MM.1S (cell line): ENCODE results near the gene GABRG3.

Source experiments
- DNase-seq: peaks from one replicate; pipeline ENCODE4 v3.0.0-alpha.2; 2015
- H2AFZ ChIP-seq: fragments of 300-600 bp; sonication (generic); 2 replicates; pipeline ENCODE4 v1.6.0; 2016; ENCODE audit warnings: antibody characterized with exemption, low read length
- H3F3A ChIP-seq: fragments of 300-600 bp; sonication (generic); 2 replicates; pipeline ENCODE4 v1.6.1; 2016; ENCODE audit warnings: mild to moderate bottlenecking, antibody characterized with exemption, low read length, moderate library complexity, mixed read lengths; ENCODE audit not compliant: insufficient read depth
- H3K27ac ChIP-seq: fragments of 300-600 bp; sonication (generic); 2 replicates; pipeline ENCODE4 v1.5.1; 2016; ENCODE audit warnings: mild to moderate bottlenecking, low read length
- H3K27me3 ChIP-seq: fragments of 300-600 bp; sonication (generic); replicated peaks from 2 replicates; pipeline ENCODE4 v1.6.0; 2016; ENCODE audit warnings: low read length; ENCODE audit not compliant: insufficient read depth
- H3K36me3 ChIP-seq: fragments of 300-600 bp; sonication (generic); replicated peaks from 2 replicates; pipeline ENCODE4 v1.6.1; 2016; ENCODE audit warnings: mild to moderate bottlenecking, low read length, mixed read lengths; ENCODE audit not compliant: insufficient read depth
- H3K4me1 ChIP-seq: fragments of 300-600 bp; sonication (generic); 2 replicates; pipeline ENCODE4 v1.6.1; 2016; ENCODE audit warnings: low read length, mixed read lengths
- H3K4me2 ChIP-seq: fragments of 300-600 bp; sonication (generic); 2 replicates; pipeline ENCODE4 v1.6.0; 2016; ENCODE audit warnings: low read depth, low read length
- H3K4me3 ChIP-seq: fragments of 300-600 bp; sonication (generic); 2 replicates; pipeline ENCODE4 v1.5.1; 2016; ENCODE audit warnings: low read length, mixed read lengths
- H3K79me2 ChIP-seq: fragments of 300-600 bp; sonication (generic); 2 replicates; pipeline ENCODE4 v1.6.1; 2016; ENCODE audit warnings: mixed run types, low read length, mixed read lengths
- H3K9ac ChIP-seq: fragments of 300-600 bp; sonication (generic); 2 replicates; pipeline ENCODE4 v1.6.1; 2016; ENCODE audit warnings: low read length, mixed read lengths
- H3K9me2 ChIP-seq: fragments of 300-600 bp; sonication (generic); replicated peaks from 2 replicates; pipeline ENCODE4 v1.6.1; 2016; ENCODE audit warnings: mild to moderate bottlenecking, low read length, mixed read lengths; ENCODE audit not compliant: insufficient read depth
- H3K9me3 ChIP-seq: fragments of 300-600 bp; sonication (generic); replicated peaks from 2 replicates; pipeline ENCODE4 v1.6.1; 2016; ENCODE audit warnings: mild to moderate bottlenecking, low read length, mixed read lengths; ENCODE audit not compliant: insufficient read depth
- H4K20me1 ChIP-seq: fragments of 300-600 bp; sonication (generic); 2 replicates; pipeline ENCODE4 v1.6.1; 2016; ENCODE audit warnings: mild to moderate bottlenecking, low read length, moderate library complexity, mixed read lengths; ENCODE audit not compliant: insufficient read depth
- CTCF ChIP-seq: fragments of 300-600 bp; sonication (generic); IDR thresholded peaks from 2 replicates; pipeline ENCODE4 v1.5.1; 2016; ENCODE audit warnings: antibody characterized with exemption, low read length, mixed read lengths
- EZH2 ChIP-seq: fragments of 300-600 bp; sonication (generic); optimal IDR thresholded peaks from 2 replicates; pipeline ENCODE3; 2017; ENCODE audit warnings: low read depth, mild to moderate bottlenecking, antibody characterized with exemption, low read length, mixed read lengths
- EZH2phosphoT487 ChIP-seq: fragments of 300-600 bp; sonication (generic); IDR thresholded peaks from 2 replicates; pipeline ENCODE4 v1.6.1; 2018; ENCODE audit warnings: antibody characterized with exemption, low read length

The GABRG3 gene

GRCh38 chr15:27500206-27500605, 529.2 kb downstream of the GABRG3 start:
- H3K4me2 ChIP-seq = no peak overlapping the region
- no peaks in the 10 kb centered on the region for H3K27me3 ChIP-seq
- H3K9ac ChIP-seq = no peak overlapping the region
- no peak for DNase-seq
- no peaks in the 10 kb centered on the region for H3K4me1 ChIP-seq
- no peak overlapping the region for H2AFZ ChIP-seq
- H3K27ac ChIP-seq = no peak overlapping the region
- H3K79me2 ChIP-seq = no peaks in the 10 kb centered on the region
- H4K20me1 ChIP-seq = no peaks in the 10 kb centered on the region
- no peaks in the 10 kb centered on the region for H3K36me3 ChIP-seq
- H3K9me3 ChIP-seq = no peaks in the 10 kb centered on the region
- H3K9me2 ChIP-seq = no peaks in the 10 kb centered on the region
- TF ChIP-seq EZH2phosphoT487 (no peak), EZH2 (no peak), CTCF (no peak)
- H3K4me3 ChIP-seq = no peak overlapping the region
- no peaks in the 10 kb centered on the region for H3F3A ChIP-seq

GRCh38 chr15:27506752-27507151, 535.8 kb downstream of the GABRG3 start:
- Histone ChIP-seq H4K20me1 (no peaks in the 10 kb centered on the region), H2AFZ (no peak overlapping the region), H3K4me1 (no peaks in the 10 kb centered on the region), H3K9me2 (no peaks in the 10 kb centered on the region), H3K4me2 (no peak overlapping the region), H3K9ac (no peak overlapping the region), H3F3A (no peaks in the 10 kb centered on the region), H3K27ac (no peak overlapping the region), H3K9me3 (no peaks in the 10 kb centered on the region; the same call in 1 of the 2 replicates), H3K79me2 (no peaks in the 10 kb centered on the region), H3K27me3 (no peaks in the 10 kb centered on the region), H3K36me3 (no peaks in the 10 kb centered on the region), H3K4me3 (no peak overlapping the region)
- no peak for DNase-seq
- TF ChIP-seq EZH2 (no peak), EZH2phosphoT487 (no peak), CTCF (no peak)

DNA sequence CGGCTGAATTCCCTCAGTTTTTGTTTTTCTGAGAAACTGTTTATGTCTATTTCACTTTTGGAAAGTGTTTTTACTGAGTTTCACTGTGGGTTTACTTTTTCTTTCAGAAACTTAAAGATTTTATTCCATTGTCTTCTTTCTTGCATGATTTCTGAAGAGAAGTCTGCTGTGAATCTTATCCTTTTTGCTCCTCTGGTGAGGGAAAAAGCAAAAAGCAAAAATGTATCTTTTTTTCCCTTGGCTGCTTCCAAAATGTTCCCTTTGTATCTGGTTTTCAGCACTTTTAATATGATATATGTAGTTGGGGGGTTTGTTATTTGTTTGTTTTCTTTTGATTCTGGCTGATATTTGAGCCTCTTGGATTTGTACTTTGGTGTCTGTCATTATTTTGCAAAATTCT, 538.0 kb downstream of the GABRG3 start:
- H3K9ac ChIP-seq = no peak overlapping the region
- no peak for DNase-seq
- no peak overlapping the region for H3K4me2 ChIP-seq
- H3K27ac ChIP-seq = no peak overlapping the region
- no peaks in the 10 kb centered on the region for H3F3A ChIP-seq
- H3K9me2 ChIP-seq = no peaks in the 10 kb centered on the region
- H3K4me1 ChIP-seq = no peaks in the 10 kb centered on the region
- H2AFZ ChIP-seq = no peak overlapping the region
- H3K79me2 ChIP-seq = no peaks in the 10 kb centered on the region
- H3K9me3 ChIP-seq = no peaks in the 10 kb centered on the region; the same call in 1 of the 2 replicates
- no peaks in the 10 kb centered on the region for H4K20me1 ChIP-seq
- no peaks in the 10 kb centered on the region for H3K27me3 ChIP-seq
- TF ChIP-seq EZH2phosphoT487 (no peak), EZH2 (no peak), CTCF (no peak)
- no peak overlapping the region for H3K4me3 ChIP-seq
- no peaks in the 10 kb centered on the region for H3K36me3 ChIP-seq
